Measurements from ENCODE around the gene TMEM169. TPM values are rescaled to one million over a fixed set of nuclear protein-coding genes. Genes with fewer than 3 reads are reported as not detected.

Gene TMEM169
- total RNA-seq, 4 donors from 2014 or later: 1.9 to 3.1 (median 2.4) TPM

- Histone ChIP-seq H3K4me1 (peaks cover 11 to 13% of the 10 kb centered on the region in 2 donors), H3K9me3 (no peaks in the 10 kb centered on the region), H3K27me3 (no peaks in the 10 kb centered on the region), H3K36me3 (peaks cover 49 to 53% of the 10 kb centered on the region in 2 donors), H3K4me3 (replicated peaks in 1 of 3) (no peak overlapping the region), H3K27ac (no peak overlapping the region)
- TF ChIP-seq POLR2A (IDR thresholded peaks at IDR 0.05) (no peak), CTCF (IDR thresholded peaks at IDR 0.05) (no peak)
- WGBS, 2 donors: 35 to 39% methylated on average over 3 of the region's 3 CpGs
- no peak for DNase-seq
- intact Hi-C loops (cut with DNase I): no loop called here
Observed at GRCh38 chr2:216119986-216120385, 38.3 kb downstream of the TMEM169 start.

GRCh38 chr2:216121255-216121654 is 39.5 kb downstream of the TMEM169 start:
- peaks cover 61 to 66% of the 10 kb centered on the region in 2 donors for H3K36me3 ChIP-seq
- DNase-seq: no peak
- intact Hi-C loops (cut with DNase I): no loop called here
- 90 to 97% methylated on average over 3 of the region's 3 CpGs for WGBS, 2 donors
- TF ChIP-seq POLR2A (IDR thresholded peaks at IDR 0.05) (no peak), CTCF (IDR thresholded peaks at IDR 0.05) (no peak)
- H3K4me1 ChIP-seq: peaks cover 5 to 8% of the 10 kb centered on the region in 2 donors
- H3K27ac ChIP-seq: no peak overlapping the region
- H3K9me3 ChIP-seq: no peaks in the 10 kb centered on the region
- no peaks in the 10 kb centered on the region for H3K27me3 ChIP-seq
- no peak overlapping the region for H3K4me3 ChIP-seq (replicated peaks in 1 of 3)

- WGBS, 2 donors: 91% methylated on average over 5 of the region's 5 CpGs
- peaks cover 76 to 82% of the 10 kb centered on the region in 2 donors for H3K36me3 ChIP-seq
- no peaks in the 10 kb centered on the region for H3K9me3 ChIP-seq
- intact Hi-C loops (cut with DNase I): no loop called here
- TF ChIP-seq CTCF (IDR thresholded peaks at IDR 0.05) (no peak), POLR2A (IDR thresholded peaks at IDR 0.05) (no peak)
- no peaks in the 10 kb centered on the region for H3K4me1 ChIP-seq
- H3K27ac ChIP-seq: no peak overlapping the region
- no peak for DNase-seq
- H3K4me3 ChIP-seq (replicated peaks in 1 of 3): no peak overlapping the region
- no peaks in the 10 kb centered on the region for H3K27me3 ChIP-seq
Observed at GRCh38 chr2:216126943-216127342, 45.2 kb downstream of the TMEM169 start.

- H3K27ac ChIP-seq: no peak overlapping the region
- TF ChIP-seq CTCF (IDR thresholded peaks at IDR 0.05) (no peak), POLR2A (IDR thresholded peaks at IDR 0.05) (no peak)
- peaks cover 61 to 80% of the 10 kb centered on the region in 2 donors for H3K36me3 ChIP-seq
- H3K4me1 ChIP-seq: no peaks in the 10 kb centered on the region
- H3K27me3 ChIP-seq: no peaks in the 10 kb centered on the region
- WGBS, 2 donors: 90 to 94% methylated on average over 6 of the region's 6 CpGs
- intact Hi-C loops (cut with DNase I): no loop called here
- H3K4me3 ChIP-seq (replicated peaks in 1 of 3): no peak overlapping the region
- no peaks in the 10 kb centered on the region for H3K9me3 ChIP-seq
- DNase-seq: no peak
Observed at GRCh38 chr2:216130346-216130971, 48.7 kb downstream of the TMEM169 start.

- H3K4me1 ChIP-seq: no peaks in the 10 kb centered on the region
- WGBS, 2 donors: 93 to 95% methylated on average over 3 of the region's 3 CpGs
- no peak overlapping the region for H3K27ac ChIP-seq
Observed at GRCh38 chr2:216131175-216131926, 49.6 kb downstream of the TMEM169 start.

More at GRCh38 chr2:216131175-216131926, 49.6 kb downstream of the TMEM169 start:
- Histone ChIP-seq H3K36me3 (peaks cover 52 to 73% of the 10 kb centered on the region in 2 donors), H3K9me3 (no peaks in the 10 kb centered on the region), H3K27me3 (no peaks in the 10 kb centered on the region), H3K4me3 (replicated peaks in 1 of 3) (no peak overlapping the region)
- DNase-seq: no peak
- no peak for TF ChIP-seq CTCF (IDR thresholded peaks at IDR 0.05)
- no peak for TF ChIP-seq POLR2A (IDR thresholded peaks at IDR 0.05)
- intact Hi-C loops (cut with DNase I): no loop called here

All from thyroid gland (tissue), 4 donors.